K562 (cell line): Measurements from ENCODE around the gene SUPT16H. TPM values are rescaled to one million over a fixed set of nuclear protein-coding genes. Genes with fewer than 3 reads are reported as not detected.

ENCODE experiments used
- COPS2 ChIP-seq: fragments of 450-650 bp; conservative IDR thresholded peaks from 2 replicates; pipeline ENCODE4 v1.6.1; 2016; ENCODE audit warnings: mild to moderate bottlenecking, moderate library complexity
- DIDO1 ChIP-seq: fragments of 450-650 bp; IDR thresholded peaks from 2 replicates; pipeline ENCODE4 v1.6.1; 2016; ENCODE audit warnings: low read depth, missing biosample characterization, missing genetic modification characterization
- HDAC1 ChIP-seq, 2 experiments: fragments of 450-650 bp; IDR thresholded peaks; 2 replicates each; pipeline ENCODE4 v1.6.1; 2016 to 2017; ENCODE audit warnings: inconsistent platforms in 1 of 2, mild to moderate bottlenecking in 1 of 2, moderate library complexity in 1 of 2
- HMGXB4 ChIP-seq: sonication (generic); formaldehyde crosslinking; IDR thresholded peaks from 2 replicates; pipeline ENCODE4 v1.8.1; 2023; ENCODE audit warnings: mild to moderate bottlenecking, missing genetic modification reagents
- KDM4B ChIP-seq, 2 experiments: fragments of 450-650 bp in 1 of 2; sonication (generic) in 1 of 2; IDR thresholded peaks; 2 replicates each; pipeline ENCODE4 v1.6.1; 2016 to 2017; ENCODE audit warnings: borderline replicate concordance in 2 of 2, antibody characterized with exemption in 1 of 2, low read depth in 1 of 2, mild to moderate bottlenecking in 1 of 2
- KLF13 ChIP-seq: fragments of 450-650 bp; IDR thresholded peaks from 2 replicates; pipeline ENCODE4 v1.6.1; 2016; ENCODE audit warnings: missing genetic modification characterization, low read depth, mild to moderate bottlenecking, missing compliant biosample characterization, moderate library complexity, borderline replicate concordance
- MCM5 ChIP-seq: fragments of 450-650 bp; IDR thresholded peaks from 2 replicates; pipeline ENCODE4 v1.6.1; 2016; ENCODE audit warnings: low read depth
- MCM7 ChIP-seq, 2 experiments: fragments of 450-650 bp; IDR thresholded peaks; 2 replicates each; pipeline ENCODE4 v1.6.1; 2016 to 2018
- MIER1 ChIP-seq: fragments of 450-650 bp; IDR thresholded peaks from 2 replicates; pipeline ENCODE4 v1.6.1; 2016; ENCODE audit warnings: antibody characterized with exemption, mild to moderate bottlenecking, low read depth
- NKRF ChIP-seq: fragments of 450-650 bp; IDR thresholded peaks from 2 replicates; pipeline ENCODE4 v1.6.1; 2016; ENCODE audit warnings: borderline replicate concordance
- NR2C1 ChIP-seq, 2 experiments: fragments of 450-650 bp; IDR thresholded peaks; 2 replicates each; pipeline ENCODE4 v1.6.1; 2017; ENCODE audit warnings: mild to moderate bottlenecking in 2 of 2, antibody characterized with exemption in 1 of 2, inconsistent platforms in 1 of 2, missing compliant biosample characterization in 1 of 2, missing genetic modification characterization in 1 of 2
- PHF8 ChIP-seq: fragments of 200-600 bp; sonication (generic); IDR thresholded peaks from 2 replicates; pipeline ENCODE4 v1.6.1; 2012; ENCODE audit warnings: mixed run types, mild to moderate bottlenecking, inconsistent platforms, low read length, moderate library complexity, borderline replicate concordance
- PTBP1 ChIP-seq: fragments of 200-400 bp; formaldehyde crosslinking; IDR thresholded peaks from 2 replicates; pipeline ENCODE4 v1.6.1; 2017; ENCODE audit warnings: low read depth, low read length
- SAP30 ChIP-seq: fragments of 200-600 bp; sonication (generic); IDR thresholded peaks from 2 replicates; pipeline ENCODE4 v1.6.1; 2012; ENCODE audit warnings: borderline replicate concordance, low read depth, mild to moderate bottlenecking, moderate library complexity, low read length, control low read depth, inconsistent platforms; ENCODE audit not compliant: insufficient read depth, poor library complexity, severe bottlenecking
- SP1 ChIP-seq: sonication (generic); formaldehyde crosslinking; IDR thresholded peaks from 2 replicates; pipeline ENCODE4 v1.8.1; 2022; ENCODE audit warnings: mild to moderate bottlenecking, missing genetic modification reagents
- TAF7 ChIP-seq: fragments of 450-650 bp; IDR thresholded peaks from 2 replicates; pipeline ENCODE4 v1.6.1; 2016; ENCODE audit warnings: missing genetic modification characterization, missing compliant biosample characterization
- ZFX ChIP-seq: sonication (generic); formaldehyde crosslinking; IDR thresholded peaks from 2 replicates; pipeline ENCODE4 v1.8.0; 2022; ENCODE audit warnings: mild to moderate bottlenecking, missing genetic modification reagents, moderate library complexity
- polyA plus RNA-seq, 8 experiments: library from polyadenylated mRNA; depleted of rRNA in 4 of 8; stranded (reverse) in 5 of 8; unstranded in 3 of 8; fragments of >200 nt; fragmentation: Nextera tagmentation in 2 of 8; fragmentation: Illumina TruSeq in 1 of 8; extraction: Ambion mirVana in 2 of 8; extraction: Trizol in 1 of 8; gene quantifications; 2 replicates each; pipeline versions ENCODE4 v1.2.1 to v1.2.3, GENCODE V29; 2011 to 2014; ENCODE audit warnings: inconsistent platforms in 1 of 8, missing spikeins in 1 of 8
- total RNA-seq, 7 experiments: library from RNA; depleted of rRNA in 6 of 7; stranded (reverse); fragments of >200 nt in 6 of 7; fragmentation: Illumina TruSeq in 2 of 7; extraction: Trizol in 2 of 7; gene quantifications; 2 replicates each; pipeline versions ENCODE4 v1.2.1 to v1.2.3, GENCODE V29; 2011 to 2021; ENCODE audit warnings: low replicate concordance in 1 of 7
- TF ChIP-seq, protein P1 (sequence below): fragments of 200-800 bp; sonication (Bioruptor generic); IDR thresholded peaks from 2 replicates; pipeline ENCODE4 v1.6.1; 2016; ENCODE audit warnings: missing genetic modification characterization, missing compliant biosample characterization

The SUPT16H gene
- total and polyA plus RNA-seq, 9 of the 15 experiments (the other 6 are each of a cell fraction or from before 2014, with no cell fraction given), result 75.4 to 152 (median 105) TPM

- TF ChIP-seq, protein P1, sequence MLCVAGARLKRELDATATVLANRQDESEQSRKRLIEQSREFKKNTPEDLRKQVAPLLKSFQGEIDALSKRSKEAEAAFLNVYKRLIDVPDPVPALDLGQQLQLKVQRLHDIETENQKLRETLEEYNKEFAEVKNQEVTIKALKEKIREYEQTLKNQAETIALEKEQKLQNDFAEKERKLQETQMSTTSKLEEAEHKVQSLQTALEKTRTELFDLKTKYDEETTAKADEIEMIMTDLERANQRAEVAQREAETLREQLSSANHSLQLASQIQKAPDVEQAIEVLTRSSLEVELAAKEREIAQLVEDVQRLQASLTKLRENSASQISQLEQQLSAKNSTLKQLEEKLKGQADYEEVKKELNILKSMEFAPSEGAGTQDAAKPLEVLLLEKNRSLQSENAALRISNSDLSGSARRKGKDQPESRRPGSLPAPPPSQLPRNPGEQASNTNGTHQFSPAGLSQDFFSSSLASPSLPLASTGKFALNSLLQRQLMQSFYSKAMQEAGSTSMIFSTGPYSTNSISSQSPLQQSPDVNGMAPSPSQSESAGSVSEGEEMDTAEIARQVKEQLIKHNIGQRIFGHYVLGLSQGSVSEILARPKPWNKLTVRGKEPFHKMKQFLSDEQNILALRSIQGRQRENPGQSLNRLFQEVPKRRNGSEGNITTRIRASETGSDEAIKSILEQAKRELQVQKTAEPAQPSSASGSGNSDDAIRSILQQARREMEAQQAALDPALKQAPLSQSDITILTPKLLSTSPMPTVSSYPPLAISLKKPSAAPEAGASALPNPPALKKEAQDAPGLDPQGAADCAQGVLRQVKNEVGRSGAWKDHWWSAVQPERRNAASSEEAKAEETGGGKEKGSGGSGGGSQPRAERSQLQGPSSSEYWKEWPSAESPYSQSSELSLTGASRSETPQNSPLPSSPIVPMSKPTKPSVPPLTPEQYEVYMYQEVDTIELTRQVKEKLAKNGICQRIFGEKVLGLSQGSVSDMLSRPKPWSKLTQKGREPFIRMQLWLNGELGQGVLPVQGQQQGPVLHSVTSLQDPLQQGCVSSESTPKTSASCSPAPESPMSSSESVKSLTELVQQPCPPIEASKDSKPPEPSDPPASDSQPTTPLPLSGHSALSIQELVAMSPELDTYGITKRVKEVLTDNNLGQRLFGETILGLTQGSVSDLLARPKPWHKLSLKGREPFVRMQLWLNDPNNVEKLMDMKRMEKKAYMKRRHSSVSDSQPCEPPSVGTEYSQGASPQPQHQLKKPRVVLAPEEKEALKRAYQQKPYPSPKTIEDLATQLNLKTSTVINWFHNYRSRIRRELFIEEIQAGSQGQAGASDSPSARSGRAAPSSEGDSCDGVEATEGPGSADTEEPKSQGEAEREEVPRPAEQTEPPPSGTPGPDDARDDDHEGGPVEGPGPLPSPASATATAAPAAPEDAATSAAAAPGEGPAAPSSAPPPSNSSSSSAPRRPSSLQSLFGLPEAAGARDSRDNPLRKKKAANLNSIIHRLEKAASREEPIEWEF (CRISPR knock-in tag), result no peak
- peak; percentile 18; the same call in 1 of the 2 replicates for TF ChIP-seq NKRF
- peak; percentile 62; the same call in 1 of the 2 replicates for TF ChIP-seq SP1
- TF ChIP-seq MCM5, result no peak
- peak; percentile 76 for TF ChIP-seq PHF8
- peak; percentile 9; the same call in 1 of the 2 replicates for TF ChIP-seq TAF7
- TF ChIP-seq DIDO1 (tag), result peak; percentile 87
- peak; percentile 99 for TF ChIP-seq NR2C1 (IDR thresholded peaks at IDR 0.05)
- TF ChIP-seq NR2C1 (tag; IDR thresholded peaks at IDR 0.05), result peak; percentile 98
- TF ChIP-seq MIER1, result peak; percentile 95
- peak; percentile 39; the same call in 1 of the 2 replicates for TF ChIP-seq PTBP1
- TF ChIP-seq COPS2, result no peak
- TF ChIP-seq SAP30, result no peak
- peak; percentile 99 for TF ChIP-seq ZFX
- peak in 1 of 2 experiments; percentile 47; a peak in 1 of 4 replicates for TF ChIP-seq KDM4B (IDR thresholded peaks at IDR 0.05; ENCODE audit: borderline replicate concordance in 2 of 2, low read depth in 1 of 2)
- peak in 1 of 2 experiments; percentile 68; a peak in 2 of 4 replicates for TF ChIP-seq HDAC1 (IDR thresholded peaks at IDR 0.05)
- TF ChIP-seq MCM7 (IDR thresholded peaks at IDR 0.05), result no peak
- no peak; the same call in 1 of the 2 replicates for TF ChIP-seq HMGXB4 (CRISPR knock-in tag)
- TF ChIP-seq KLF13, result 0 out of 2 replicates have a peak, but pooled peaks have one; percentile 9
These were observed at the start of gene SUPT16H (continued) for GRCh38 chr14:21383848-21384493.
